Measurements from ENCODE around the gene AP3D1.

The AP3D1 gene

GRCh38 chr19:2111886-2112285 is 39.5 kb downstream of the AP3D1 start:
- Histone ChIP-seq H3K36me3 (replicated peaks) (peaks cover 87% of the 10 kb centered on the region), H3K4me3 (ENCODE audit: low read depth, low read length) (no peak overlapping the region), H3K27me3 (replicated peaks) (no peaks in the 10 kb centered on the region), H3K27ac (no peak overlapping the region)
- in situ Hi-C loops (cut with HindIII; ENCODE audit: low pct_ligation_motif_present, low sequenced_read_pairs): no loop called here
- DNase-seq: no peak
- no peak for TF ChIP-seq CTCF (IDR thresholded peaks at IDR 0.05; ENCODE audit: low read depth, low read length, missing control alignments)

GRCh38 chr19:2111425-2111824 is 39.9 kb downstream of the AP3D1 start:
- no peak for DNase-seq
- TF ChIP-seq CTCF (IDR thresholded peaks at IDR 0.05; ENCODE audit: low read depth, low read length, missing control alignments): no peak
- in situ Hi-C loops (cut with HindIII; ENCODE audit: low pct_ligation_motif_present, low sequenced_read_pairs): no loop called here
- H3K4me3 ChIP-seq (ENCODE audit: low read depth, low read length): no peak overlapping the region
- no peak overlapping the region for H3K27ac ChIP-seq
- H3K27me3 ChIP-seq (replicated peaks): no peaks in the 10 kb centered on the region
- peaks cover 87% of the 10 kb centered on the region for H3K36me3 ChIP-seq (replicated peaks)

- Histone ChIP-seq H3K4me3 (ENCODE audit: low read depth, low read length) (no peak overlapping the region), H3K27ac (no peak overlapping the region), H3K36me3 (replicated peaks) (peaks cover 89% of the 10 kb centered on the region), H3K27me3 (replicated peaks) (no peaks in the 10 kb centered on the region)
- no peak for DNase-seq
- in situ Hi-C loops (cut with HindIII; ENCODE audit: low pct_ligation_motif_present, low sequenced_read_pairs): no loop called here
- peak; percentile 41 for TF ChIP-seq CTCF (IDR thresholded peaks at IDR 0.05; ENCODE audit: low read depth, low read length, missing control alignments)
Measured at GRCh38 chr19:2110822-2111221, 40.5 kb downstream of the AP3D1 start.

- Histone ChIP-seq H3K4me3 (ENCODE audit: low read depth, low read length) (no peak overlapping the region), H3K27ac (no peak overlapping the region), H3K36me3 (replicated peaks) (peaks cover 86% of the 10 kb centered on the region), H3K27me3 (replicated peaks) (no peaks in the 10 kb centered on the region)
- in situ Hi-C loops (cut with HindIII; ENCODE audit: low pct_ligation_motif_present, low sequenced_read_pairs): no loop called here
- DNase-seq: no peak
- TF ChIP-seq CTCF (IDR thresholded peaks at IDR 0.05; ENCODE audit: low read depth, low read length, missing control alignments): no peak
Measured at GRCh38 chr19:2109046-2109864, 42.1 kb downstream of the AP3D1 start.

GRCh38 chr19:2108251-2109016 is 42.9 kb downstream of the AP3D1 start:
- Histone ChIP-seq H3K36me3 (replicated peaks) (peaks cover 81% of the 10 kb centered on the region), H3K4me3 (ENCODE audit: low read depth, low read length) (no peak overlapping the region), H3K27me3 (replicated peaks) (no peaks in the 10 kb centered on the region), H3K27ac (no peak overlapping the region)
- DNase-seq: no peak
- in situ Hi-C loops (cut with HindIII; ENCODE audit: low pct_ligation_motif_present, low sequenced_read_pairs): no loop called here
- no peak for TF ChIP-seq CTCF (IDR thresholded peaks at IDR 0.05; ENCODE audit: low read depth, low read length, missing control alignments)

Data from brain microvascular endothelial cell (primary cell).